Fibroblast of peridontal ligament (primary cell): ENCODE data around the gene ABCC9.

Experiments
- DNase-seq: peaks from one replicate; pipeline ENCODE4 v3.0.0-alpha.2; 2010; ENCODE audit errors: extremely low read depth

The ABCC9 gene

GRCh38 chr12:21940549-21941505 lies at the start of gene ABCC9:
ABCC9 (minus strand) TSS chr12:21941426; CDS start chr12:21936674, 4,752 bp downstream.
- DNase-seq: peak; percentile 51

- DNase-seq: peak; percentile 77
Observed at GRCh38 chr12:21989819-21990412, 48.7 kb upstream of the ABCC9 start.

GRCh38 chr12:21988619-21989018 lies 47.4 kb upstream of the ABCC9 start:
- no peak for DNase-seq

- DNase-seq: no peak
Observed at GRCh38 chr12:21987755-21988154, 46.5 kb upstream of the ABCC9 start.

GRCh38 chr12:21985155-21985554 lies 43.9 kb upstream of the ABCC9 start:
- DNase-seq: peak; percentile 16

GRCh38 chr12:21984375-21984774 lies 43.1 kb upstream of the ABCC9 start:
- no peak for DNase-seq

- peak; percentile 41 for DNase-seq
Observed at GRCh38 chr12:21983095-21983494, 41.9 kb upstream of the ABCC9 start.

GRCh38 chr12:21980544-21980943 lies 39.3 kb upstream of the ABCC9 start:
- peak; percentile 21 for DNase-seq

GRCh38 chr12:21975293-21975692 lies 34.1 kb upstream of the ABCC9 start:
- no peak for DNase-seq

GRCh38 chr12:21973221-21973620 lies 32.0 kb upstream of the ABCC9 start:
- no peak for DNase-seq

- no peak for DNase-seq
Observed at GRCh38 chr12:21972055-21972454, 30.8 kb upstream of the ABCC9 start.

GRCh38 chr12:21971344-21971743 lies 30.1 kb upstream of the ABCC9 start:
- no peak for DNase-seq

GRCh38 chr12:21962821-21963220 lies 21.6 kb upstream of the ABCC9 start:
- no peak for DNase-seq

- DNase-seq: peak; percentile 19
Observed at GRCh38 chr12:21962236-21962635, 21.0 kb upstream of the ABCC9 start.

- no peak for DNase-seq
Observed at GRCh38 chr12:21950649-21951048, 9.4 kb upstream of the ABCC9 start.

GRCh38 chr12:21949036-21949435 lies 7.8 kb upstream of the ABCC9 start:
- DNase-seq: no peak

- no peak for DNase-seq
Observed at GRCh38 chr12:21946983-21947382, 5.8 kb upstream of the ABCC9 start.

GRCh38 chr12:21945002-21945401 lies 3.8 kb upstream of the ABCC9 start:
- DNase-seq: no peak

- no peak for DNase-seq
Observed at GRCh38 chr12:21942377-21942703, 1.1 kb upstream of the ABCC9 start.

- DNase-seq: peak; percentile 52
Observed at GRCh38 chr12:21941506-21942376, 515 bp upstream of the ABCC9 start.

- no peak for DNase-seq
Observed at GRCh38 chr12:21939435-21939834, 1.8 kb downstream of the ABCC9 start.

GRCh38 chr12:21938879-21939278 lies 2.3 kb downstream of the ABCC9 start:
- no peak for DNase-seq
